WTC11 (cell line): ENCODE data around the gene MAP4K1.

Source experiments
- CTCF ChIP-seq: fragments of 200-600 bp; IDR thresholded peaks from 2 replicates; pipeline ENCODE4 v1.8.0; 2022; ENCODE audit warnings: antibody characterized with exemption
- MAX ChIP-seq: sonication (generic); formaldehyde crosslinking; IDR thresholded peaks from 2 replicates; pipeline ENCODE4 v1.8.0; 2022; ENCODE audit warnings: mild to moderate bottlenecking, missing genetic modification reagents
- RELA ChIP-seq: sonication (generic); formaldehyde crosslinking; IDR thresholded peaks from 2 replicates; pipeline ENCODE4 v1.8.1; 2022; ENCODE audit warnings: missing genetic modification reagents, mild to moderate bottlenecking, borderline replicate concordance
- TCF7 ChIP-seq: sonication (generic); formaldehyde crosslinking; IDR thresholded peaks from 2 replicates; pipeline ENCODE4 v1.8.0; 2022; ENCODE audit warnings: mild to moderate bottlenecking, low read depth, missing genetic modification reagents, moderate library complexity

GRCh38 chr19:38666663-38667511 is 49.1 kb upstream of the MAP4K1 start:
- no peak for TF ChIP-seq TCF7 (CRISPR knock-in tag)
- no peak for TF ChIP-seq CTCF
- TF ChIP-seq MAX = no peak
- no peak for TF ChIP-seq RELA (CRISPR knock-in tag)
